Stimulated activated CD4-positive, alpha-beta T cell treated with anti-CD3 and anti-CD28 coated beads, TNF-alpha, amount 100 ng/mL, for 24 hours (primary cell): ENCODE data around the gene KCND2.
"Not testable (repeated sequence)": the region's sequence is repeated elsewhere in the genome, so short reads cannot be mapped to it uniquely, and the experiment has no call there.

Experiments
- DNase-seq, 3 experiments: peaks; one replicate each; pipeline ENCODE4 v3.0.0-alpha.2; 2020; ENCODE audit warnings: low read depth in 3 of 3

Gene KCND2

GRCh38 chr7:120502132-120502531 is 229.2 kb downstream of the KCND2 start:
- DNase-seq: no peak

GRCh38 chr7:120502825-120503224 is 229.8 kb downstream of the KCND2 start:
- DNase-seq: no peak

DNA sequence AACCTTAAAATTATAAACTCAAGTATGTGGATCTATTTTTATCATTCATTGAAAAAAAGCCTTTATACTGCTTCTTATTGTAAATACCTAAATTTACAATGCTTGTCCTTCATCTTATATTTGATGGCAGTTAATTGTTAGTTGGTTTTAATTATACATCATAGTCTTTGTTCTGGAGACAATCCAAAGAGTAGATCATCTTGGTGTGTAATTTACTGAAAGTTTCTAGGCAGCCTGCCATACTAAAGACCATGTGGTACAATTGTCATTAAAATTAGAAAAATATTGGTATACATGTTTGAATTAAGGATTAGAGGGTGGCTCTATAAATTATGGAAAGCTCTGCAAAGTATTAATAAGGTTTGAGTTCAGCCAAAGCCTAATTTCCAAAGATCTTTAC is 231.4 kb downstream of the KCND2 start:
- no peak for DNase-seq

DNA sequence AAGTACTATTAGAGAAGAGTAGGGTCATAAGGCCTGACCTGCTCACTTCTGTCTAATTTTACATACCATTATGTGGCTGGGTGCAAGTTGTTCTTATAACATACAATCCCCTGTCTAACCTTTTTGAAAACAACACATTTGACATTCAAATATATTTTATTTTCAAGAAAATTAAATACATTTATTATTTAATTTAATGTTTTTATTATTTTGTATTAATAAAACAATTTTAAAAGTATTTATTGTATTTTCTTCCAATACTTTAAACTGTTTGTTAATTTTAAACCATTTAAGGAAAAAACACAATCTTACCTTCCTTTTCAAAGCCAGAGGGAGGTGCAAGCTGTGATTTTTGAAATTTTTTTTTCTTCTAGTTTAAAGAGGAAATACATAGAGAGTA is 232.8 kb downstream of the KCND2 start:
- DNase-seq: no peak

- DNase-seq: no peak
These were observed 239.7 kb downstream of the KCND2 start for GRCh38 chr7:120512701-120513100.

GRCh38 chr7:120519224-120519623 is 246.2 kb downstream of the KCND2 start:
- DNase-seq: no peak

DNA sequence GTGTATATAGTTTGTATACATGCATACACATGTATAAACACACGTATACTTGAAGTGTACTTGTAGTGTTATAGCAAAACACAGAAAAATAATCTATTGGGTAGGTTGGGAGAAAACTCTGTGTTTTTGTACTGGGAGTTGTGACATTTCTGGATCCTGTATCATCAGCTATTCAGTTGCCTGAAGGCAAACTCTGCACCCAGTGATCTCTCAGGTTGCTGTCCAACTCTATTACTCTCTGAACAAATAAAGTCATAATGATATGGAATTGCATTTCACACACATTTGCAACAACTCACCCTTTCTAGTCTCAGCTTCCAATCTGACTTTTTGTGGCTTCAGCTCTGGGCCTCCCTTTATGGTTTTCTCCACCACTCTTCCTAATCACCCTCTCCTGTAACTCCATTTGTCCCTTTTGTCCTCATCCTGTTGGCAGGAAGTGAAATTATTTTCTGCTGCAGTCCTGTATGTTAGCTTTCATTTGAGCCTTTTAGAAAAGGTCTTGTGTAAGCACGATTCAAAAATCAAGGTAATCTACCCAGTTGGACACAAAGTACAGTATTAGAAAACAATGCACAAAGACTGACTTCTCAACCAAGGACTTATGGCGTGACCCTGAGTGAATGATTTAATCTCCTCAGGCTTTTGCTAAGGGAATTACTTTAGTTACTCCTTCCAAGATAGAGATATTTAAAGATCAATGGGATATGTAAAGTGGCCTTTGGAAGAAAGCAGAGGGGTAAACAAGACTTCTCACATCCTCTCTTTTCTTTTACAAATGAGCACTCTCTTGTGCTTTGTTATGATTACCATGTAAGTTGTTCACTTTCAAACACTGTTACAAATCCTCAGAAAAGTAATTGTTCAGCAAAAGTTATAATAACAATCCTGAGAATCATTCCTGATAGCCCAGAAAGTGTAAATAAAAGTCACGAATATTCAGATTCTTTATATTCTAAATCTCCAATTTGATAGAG is 249.1 kb downstream of the KCND2 start:
- DNase-seq: no peak

DNA sequence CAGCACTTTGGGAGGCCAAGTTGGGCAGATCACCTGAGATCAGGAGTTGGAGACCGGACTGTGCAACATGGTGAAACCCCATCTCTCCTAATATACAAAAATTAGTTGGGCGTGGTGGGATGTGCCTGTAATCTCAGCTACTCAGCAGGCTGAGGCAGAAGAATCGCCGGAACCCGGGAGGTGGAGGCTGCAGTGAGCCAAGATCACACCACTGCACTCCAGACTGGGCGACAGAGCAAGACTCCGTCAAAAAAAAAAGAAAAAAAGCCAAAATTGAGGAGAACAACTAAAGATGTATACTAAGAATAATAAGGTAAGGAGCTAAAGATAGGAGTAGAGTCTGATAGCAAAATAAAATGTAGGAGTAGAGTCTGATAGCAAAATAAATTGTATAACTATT is 251.0 kb downstream of the KCND2 start:
- no peak for DNase-seq

GRCh38 chr7:120526902-120527509 is 254.0 kb downstream of the KCND2 start:
- no peak for DNase-seq

DNA sequence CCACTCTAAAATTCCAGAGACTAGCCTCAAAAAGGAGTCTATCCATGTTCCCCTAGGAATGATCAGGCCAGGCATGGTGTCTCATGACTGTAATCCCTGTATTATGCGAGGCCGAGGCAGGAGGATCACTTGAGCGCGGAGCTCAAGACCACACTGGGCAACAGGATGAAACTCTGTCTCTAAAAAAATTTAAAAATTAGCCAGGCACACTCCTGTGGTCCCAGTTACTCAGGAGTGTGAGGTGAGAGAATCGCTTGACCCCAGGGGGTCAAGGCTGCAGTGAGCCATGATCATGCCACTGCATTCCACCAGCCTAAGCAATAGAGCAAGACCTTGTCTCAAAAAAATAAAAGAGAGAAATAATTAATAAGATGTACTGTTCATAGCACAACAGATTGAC is 256.8 kb downstream of the KCND2 start:
- no peak for DNase-seq

GRCh38 chr7:120538335-120538734 is 265.4 kb downstream of the KCND2 start:
- no peak for DNase-seq

DNA sequence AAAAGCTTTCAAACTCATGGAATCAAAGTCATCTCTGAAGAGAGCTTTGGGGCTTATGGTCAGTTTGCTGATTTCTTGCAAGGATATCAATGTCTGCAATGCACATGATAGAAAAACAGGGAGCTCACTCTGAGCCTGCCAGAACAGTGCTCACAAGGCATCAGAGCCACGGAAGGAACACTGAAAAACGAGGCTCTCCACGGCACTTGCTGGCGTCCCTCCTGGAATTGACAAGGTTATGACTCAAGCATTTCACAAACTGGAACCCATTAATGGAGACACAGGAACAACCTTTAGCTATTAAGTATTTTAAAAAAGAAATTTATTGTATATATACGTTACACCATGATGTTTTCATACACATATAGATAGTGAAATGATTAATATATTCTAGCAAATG is 266.3 kb downstream of the KCND2 start:
- DNase-seq: no peak

DNA sequence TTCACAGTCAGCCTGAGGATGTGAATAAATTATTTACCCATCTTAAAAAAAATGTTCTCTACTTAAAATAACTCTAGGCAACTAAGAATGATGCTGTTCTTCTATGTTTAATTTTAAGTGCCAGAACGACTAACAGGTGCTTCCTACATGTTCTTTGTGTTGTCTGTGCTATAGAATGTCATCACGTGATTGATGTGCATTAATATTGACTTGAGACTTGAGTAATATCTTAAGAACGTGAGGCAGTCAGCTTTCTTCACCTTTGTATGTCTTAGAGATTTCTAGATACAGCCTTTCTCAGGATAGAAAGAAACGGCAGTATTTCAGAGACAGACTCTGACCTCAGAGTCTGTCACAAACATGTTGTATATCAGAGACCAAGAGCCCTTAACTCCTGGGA is 274.6 kb downstream of the KCND2 start:
- DNase-seq: no peak

GRCh38 chr7:120550494-120551048 is 277.6 kb downstream of the KCND2 start:
- DNase-seq: no peak

DNA sequence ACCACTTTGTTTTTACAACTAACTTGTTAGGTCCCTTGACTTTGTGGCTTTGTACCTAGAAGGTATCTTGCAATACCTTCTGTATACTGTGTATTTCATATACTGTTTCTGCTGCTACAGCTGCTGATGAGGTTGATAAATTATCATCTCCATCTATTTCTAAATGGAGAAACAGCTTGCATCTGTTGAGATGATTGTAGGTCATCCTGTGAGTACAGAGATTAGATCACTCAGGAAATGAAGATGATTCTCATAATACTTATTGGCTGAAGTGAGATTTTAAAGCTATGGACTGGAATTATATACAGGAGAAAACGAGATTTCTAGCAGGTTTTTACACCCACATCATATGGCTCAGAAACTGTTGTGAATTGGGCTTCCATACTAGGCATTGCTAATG is 280.5 kb downstream of the KCND2 start:
- DNase-seq: no peak

- no peak for DNase-seq
These were observed 282.1 kb downstream of the KCND2 start for GRCh38 chr7:120554960-120555571.

DNA sequence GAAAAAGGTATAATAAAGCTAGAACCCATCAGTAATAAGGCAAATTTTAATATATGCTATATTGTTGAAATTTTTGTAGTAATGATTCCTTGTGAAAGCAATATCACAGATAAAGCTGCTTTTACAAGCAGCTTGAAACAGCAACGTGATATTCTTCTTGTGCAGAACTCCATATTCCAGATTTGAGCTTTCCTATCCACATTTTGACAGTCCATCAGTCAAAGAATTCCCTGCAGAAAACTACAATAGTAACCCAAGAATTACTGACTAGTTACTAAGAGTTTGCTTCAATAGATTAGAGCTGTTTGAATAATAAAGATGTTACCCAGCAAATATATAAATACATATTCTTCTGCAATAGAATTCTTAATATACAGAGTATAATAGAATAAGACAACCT is 291.2 kb downstream of the KCND2 start:
- DNase-seq: no peak

GRCh38 chr7:120567204-120567603 is 294.2 kb downstream of the KCND2 start:
- DNase-seq: no peak

DNA sequence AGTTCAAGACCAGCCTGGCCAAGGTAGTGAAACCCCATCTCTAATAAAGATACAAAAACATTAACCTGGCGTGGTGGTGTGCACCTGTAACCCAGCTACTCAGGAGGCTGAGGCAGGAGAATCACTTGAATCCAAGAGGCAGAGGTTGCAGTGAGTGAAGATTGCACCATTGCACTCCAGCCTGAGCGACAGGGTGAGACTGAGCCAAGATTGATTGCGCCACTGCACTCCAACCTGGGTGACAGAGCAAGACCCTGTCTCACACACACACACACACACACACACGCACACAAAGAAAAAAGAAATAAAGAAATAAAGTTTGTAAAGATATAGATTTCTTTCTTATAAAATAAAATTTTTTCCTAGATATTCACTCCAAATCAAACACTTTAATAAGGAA is 305.7 kb downstream of the KCND2 start:
- not testable (repeated sequence) for DNase-seq

DNA sequence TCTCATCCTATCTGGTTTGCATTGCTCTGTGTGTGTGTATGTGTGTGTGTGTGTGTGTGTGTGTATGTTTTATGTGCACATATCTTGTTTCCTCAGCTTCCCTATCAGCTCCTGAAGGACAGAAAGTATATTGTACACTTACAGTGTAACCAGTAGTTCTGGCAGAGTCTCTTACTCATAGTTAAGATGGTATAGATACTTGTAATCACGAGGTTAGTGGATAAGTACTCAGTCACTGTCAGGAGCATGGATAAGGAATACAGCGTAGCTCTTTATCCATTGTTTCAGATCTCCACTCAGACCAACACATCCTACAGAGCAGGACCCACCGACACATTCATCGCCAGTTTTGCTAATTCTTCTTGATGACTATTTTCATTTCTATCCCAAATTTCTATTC is 309.9 kb downstream of the KCND2 start:
- no peak for DNase-seq

- no peak for DNase-seq
These were observed 311.1 kb downstream of the KCND2 start for GRCh38 chr7:120583899-120584586.

DNA sequence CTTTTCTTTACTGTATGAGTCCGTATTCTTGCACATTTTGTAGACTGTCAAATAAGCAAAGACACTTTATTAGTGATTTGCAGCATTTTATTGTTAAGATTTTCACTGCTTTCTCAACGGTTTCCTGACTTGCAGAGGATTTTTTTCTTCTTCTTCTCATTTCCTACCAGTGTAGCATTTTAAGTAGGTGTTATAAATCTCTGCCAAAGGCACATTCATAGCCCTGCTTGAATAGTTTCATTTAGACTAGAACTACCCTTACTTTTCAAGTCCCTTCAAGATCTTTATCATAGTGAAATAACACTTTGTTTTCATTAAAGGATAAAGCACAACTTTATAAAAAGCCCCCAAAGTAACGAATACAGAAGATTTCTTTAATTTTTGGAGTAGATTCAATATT is 313.6 kb downstream of the KCND2 start:
- no peak for DNase-seq
